Measurements from ENCODE around the gene ANKHD1.

Gene ANKHD1

GRCh38 chr5:140498591-140498990 is 97.0 kb downstream of the ANKHD1 start:
- Histone ChIP-seq H3K79me1 (ENCODE audit: low read depth, low read length) (no peaks in the 10 kb centered on the region), H3K4me3 (ENCODE audit: low read length in 2 of 2) (no peak overlapping the region), H3K9ac (ENCODE audit: low read depth, low read length, poor library complexity) (no peak overlapping the region), H4K8ac (ENCODE audit: low read depth, low read length) (no peak overlapping the region), H3K36me3 (replicated peaks in 1 of 2; ENCODE audit: control insufficient read depth in 2 of 2, insufficient read depth in 2 of 2, low read length in 2 of 2) (peaks cover 5 to 94% of the 10 kb centered on the region in 2 donors), H3K27ac (replicated peaks; ENCODE audit: low read length) (no peak overlapping the region), H3K4me1 (ENCODE audit: control insufficient read depth in 2 of 2, insufficient read depth in 1 of 2, low read depth in 1 of 2, low read length in 2 of 2) (no peaks in the 10 kb centered on the region), H3K4me2 (ENCODE audit: insufficient read depth, low read length, poor library complexity, severe bottlenecking) (no peak overlapping the region), H2AK5ac (ENCODE audit: low read depth, low read length) (no peak overlapping the region), H2BK15ac (ENCODE audit: low read length) (no peak overlapping the region), H2AFZ (ENCODE audit: low read length) (no peak overlapping the region), H3K9me3 (replicated peaks in 1 of 2; ENCODE audit: control insufficient read depth in 2 of 2, insufficient read depth in 1 of 2, low read depth in 1 of 2, low read length in 2 of 2) (no peaks in the 10 kb centered on the region), H4K91ac (ENCODE audit: low read depth, low read length, poor library complexity) (no peak overlapping the region), H2BK120ac (ENCODE audit: low read depth, low read length) (no peak overlapping the region), H3K14ac (ENCODE audit: low read length) (no peak overlapping the region), H3K4ac (ENCODE audit: low read length) (no peak overlapping the region), H3K23ac (ENCODE audit: low read depth, low read length, poor library complexity) (no peak overlapping the region), H2BK12ac (ENCODE audit: low read length) (no peak overlapping the region), H3K18ac (ENCODE audit: low read length) (no peak overlapping the region), H3K27me3 (ENCODE audit: control insufficient read depth in 3 of 3, insufficient read depth in 3 of 3, low read depth in 1 of 3, low read length in 3 of 3) (no peaks in the 10 kb centered on the region), H2BK5ac (ENCODE audit: low read length) (no peak overlapping the region)
- no peak for DNase-seq (ENCODE audit: low spot score)
- WGBS, 2 donors (ENCODE audit: extremely low coverage in 2 of 2, insufficient read length in 2 of 2, insufficient replicate concordance in 1 of 2) = 100% methylated on average over 1 of the region's 1 CpG

- DNase-seq (ENCODE audit: low spot score) = no peak
- no peaks in the 10 kb centered on the region for H3K79me1 ChIP-seq (ENCODE audit: low read depth, low read length)
Measured at GRCh38 chr5:140502834-140503233, 101.2 kb downstream of the ANKHD1 start.

GRCh38 chr5:140509898-140510297 is 108.3 kb downstream of the ANKHD1 start:
- no peak overlapping the region for H2AFZ ChIP-seq (ENCODE audit: low read length)
- no peak overlapping the region for H3K4me3 ChIP-seq (ENCODE audit: low read length in 2 of 2)
- WGBS, 2 donors (ENCODE audit: extremely low coverage in 2 of 2, insufficient read length in 2 of 2, insufficient replicate concordance in 1 of 2) = no CpG with 5 or more reads among the region's 4 CpGs
- no peak overlapping the region for H2BK5ac ChIP-seq (ENCODE audit: low read length)
- H3K27ac ChIP-seq (replicated peaks; ENCODE audit: low read length) = no peak overlapping the region
- DNase-seq (ENCODE audit: low spot score) = no peak
- H3K4me1 ChIP-seq (ENCODE audit: control insufficient read depth in 2 of 2, insufficient read depth in 1 of 2, low read depth in 1 of 2, low read length in 2 of 2) = no peaks in the 10 kb centered on the region
- no peak overlapping the region for H3K4ac ChIP-seq (ENCODE audit: low read length)
- H3K27me3 ChIP-seq (ENCODE audit: control insufficient read depth in 3 of 3, insufficient read depth in 3 of 3, low read depth in 1 of 3, low read length in 3 of 3) = no peaks in the 10 kb centered on the region
- H2AK5ac ChIP-seq (ENCODE audit: low read depth, low read length) = no peak overlapping the region
- no peak overlapping the region for H3K9ac ChIP-seq (ENCODE audit: low read depth, low read length, poor library complexity)
- no peak overlapping the region for H2BK15ac ChIP-seq (ENCODE audit: low read length)
- no peak overlapping the region for H3K4me2 ChIP-seq (ENCODE audit: insufficient read depth, low read length, poor library complexity, severe bottlenecking)
- no peak overlapping the region for H3K14ac ChIP-seq (ENCODE audit: low read length)
- no peak overlapping the region for H3K18ac ChIP-seq (ENCODE audit: low read length)
- no peak overlapping the region for H2BK12ac ChIP-seq (ENCODE audit: low read length)
- H3K23ac ChIP-seq (ENCODE audit: low read depth, low read length, poor library complexity) = no peak overlapping the region
- no peaks in the 10 kb centered on the region for H3K9me3 ChIP-seq (replicated peaks in 1 of 2; ENCODE audit: control insufficient read depth in 2 of 2, insufficient read depth in 1 of 2, low read depth in 1 of 2, low read length in 2 of 2)
- no peak overlapping the region for H4K91ac ChIP-seq (ENCODE audit: low read depth, low read length, poor library complexity)
- H3K79me1 ChIP-seq (ENCODE audit: low read depth, low read length) = no peaks in the 10 kb centered on the region
- no peak overlapping the region for H2BK120ac ChIP-seq (ENCODE audit: low read depth, low read length)
- H4K8ac ChIP-seq (ENCODE audit: low read depth, low read length) = no peak overlapping the region
- peaks cover 28 to 99% of the 10 kb centered on the region in 2 donors for H3K36me3 ChIP-seq (replicated peaks in 1 of 2; ENCODE audit: control insufficient read depth in 2 of 2, insufficient read depth in 2 of 2, low read length in 2 of 2)

More at GRCh38 chr5:140502834-140503233, 101.2 kb downstream of the ANKHD1 start:
- Histone ChIP-seq H3K4me3 (ENCODE audit: low read length in 2 of 2) (no peak overlapping the region), H3K9me3 (replicated peaks in 1 of 2; ENCODE audit: control insufficient read depth in 2 of 2, insufficient read depth in 1 of 2, low read depth in 1 of 2, low read length in 2 of 2) (peaks cover 0 to 1% of the 10 kb centered on the region in 2 donors), H3K27me3 (ENCODE audit: control insufficient read depth in 3 of 3, insufficient read depth in 3 of 3, low read depth in 1 of 3, low read length in 3 of 3) (no peaks in the 10 kb centered on the region), H2BK12ac (ENCODE audit: low read length) (no peak overlapping the region), H3K23ac (ENCODE audit: low read depth, low read length, poor library complexity) (no peak overlapping the region), H3K9ac (ENCODE audit: low read depth, low read length, poor library complexity) (no peak overlapping the region), H4K8ac (ENCODE audit: low read depth, low read length) (no peak overlapping the region), H3K14ac (ENCODE audit: low read length) (no peak overlapping the region), H2BK15ac (ENCODE audit: low read length) (no peak overlapping the region), H2BK120ac (ENCODE audit: low read depth, low read length) (no peak overlapping the region), H3K4me1 (ENCODE audit: control insufficient read depth in 2 of 2, insufficient read depth in 1 of 2, low read depth in 1 of 2, low read length in 2 of 2) (no peaks in the 10 kb centered on the region), H2AK5ac (ENCODE audit: low read depth, low read length) (no peak overlapping the region), H2BK5ac (ENCODE audit: low read length) (no peak overlapping the region), H3K4me2 (ENCODE audit: insufficient read depth, low read length, poor library complexity, severe bottlenecking) (no peak overlapping the region), H2AFZ (ENCODE audit: low read length) (no peak overlapping the region), H3K4ac (ENCODE audit: low read length) (no peak overlapping the region), H3K36me3 (replicated peaks in 1 of 2; ENCODE audit: control insufficient read depth in 2 of 2, insufficient read depth in 2 of 2, low read length in 2 of 2) (peaks cover 12 to 96% of the 10 kb centered on the region in 2 donors), H4K91ac (ENCODE audit: low read depth, low read length, poor library complexity) (no peak overlapping the region), H3K27ac (replicated peaks; ENCODE audit: low read length) (no peak overlapping the region), H3K18ac (ENCODE audit: low read length) (no peak overlapping the region)
- no CpG with 5 or more reads among the region's 2 CpGs for WGBS, 2 donors (ENCODE audit: extremely low coverage in 2 of 2, insufficient read length in 2 of 2, insufficient replicate concordance in 1 of 2)

- no peaks in the 10 kb centered on the region for H3K4me1 ChIP-seq (ENCODE audit: control insufficient read depth in 2 of 2, insufficient read depth in 1 of 2, low read depth in 1 of 2, low read length in 2 of 2)
- no CpG with 5 or more reads among the region's 2 CpGs for WGBS, 2 donors (ENCODE audit: extremely low coverage in 2 of 2, insufficient read length in 2 of 2, insufficient replicate concordance in 1 of 2)
- DNase-seq (ENCODE audit: low spot score) = no peak
Measured at GRCh38 chr5:140513124-140513523, 111.5 kb downstream of the ANKHD1 start.

More at GRCh38 chr5:140513124-140513523, 111.5 kb downstream of the ANKHD1 start:
- Histone ChIP-seq H2AFZ (ENCODE audit: low read length) (no peak overlapping the region), H3K27ac (replicated peaks; ENCODE audit: low read length) (no peak overlapping the region), H3K9me3 (replicated peaks in 1 of 2; ENCODE audit: control insufficient read depth in 2 of 2, insufficient read depth in 1 of 2, low read depth in 1 of 2, low read length in 2 of 2) (no peaks in the 10 kb centered on the region), H3K79me1 (ENCODE audit: low read depth, low read length) (no peaks in the 10 kb centered on the region), H3K4ac (ENCODE audit: low read length) (no peak overlapping the region), H3K4me2 (ENCODE audit: insufficient read depth, low read length, poor library complexity, severe bottlenecking) (no peak overlapping the region), H3K14ac (ENCODE audit: low read length) (no peak overlapping the region), H3K9ac (ENCODE audit: low read depth, low read length, poor library complexity) (no peak overlapping the region), H2AK5ac (ENCODE audit: low read depth, low read length) (no peak overlapping the region), H2BK5ac (ENCODE audit: low read length) (no peak overlapping the region), H2BK120ac (ENCODE audit: low read depth, low read length) (no peak overlapping the region), H3K23ac (ENCODE audit: low read depth, low read length, poor library complexity) (no peak overlapping the region), H3K27me3 (ENCODE audit: control insufficient read depth in 3 of 3, insufficient read depth in 3 of 3, low read depth in 1 of 3, low read length in 3 of 3) (no peaks in the 10 kb centered on the region), H2BK15ac (ENCODE audit: low read length) (no peak overlapping the region), H4K8ac (ENCODE audit: low read depth, low read length) (no peak overlapping the region), H3K36me3 (replicated peaks in 1 of 2; ENCODE audit: control insufficient read depth in 2 of 2, insufficient read depth in 2 of 2, low read length in 2 of 2) (peaks cover 18 to 73% of the 10 kb centered on the region in 2 donors), H3K18ac (ENCODE audit: low read length) (no peak overlapping the region), H4K91ac (ENCODE audit: low read depth, low read length, poor library complexity) (no peak overlapping the region), H3K4me3 (ENCODE audit: low read length in 2 of 2) (no peak overlapping the region), H2BK12ac (ENCODE audit: low read length) (no peak overlapping the region)
